ENCODE data around the gene FXYD1.

DNA sequence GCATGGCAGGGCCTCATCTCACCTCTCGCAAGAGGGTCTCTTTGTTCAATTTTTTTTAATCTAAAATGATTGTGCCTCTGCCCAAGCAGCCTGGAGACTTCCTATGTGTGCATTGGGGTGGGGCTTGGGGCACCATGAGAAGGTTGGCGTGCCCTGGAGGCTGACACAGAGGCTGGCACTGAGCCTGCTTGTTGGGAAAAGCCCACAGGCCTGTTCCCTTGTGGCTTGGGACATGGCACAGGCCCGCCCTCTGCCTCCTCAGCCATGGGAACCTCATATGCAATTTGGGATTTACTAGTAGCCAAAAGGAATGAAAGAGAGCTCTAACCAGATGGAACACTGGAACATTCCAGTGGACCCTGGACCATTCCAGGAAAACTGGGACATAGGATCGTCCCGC is 15.1 kb upstream of the FXYD1 start:
- no peak for TF ChIP-seq POLR2AphosphoS5 (IDR thresholded peaks at IDR 0.05; ENCODE audit: low read depth, low read length)
- TF ChIP-seq POLR2A (IDR thresholded peaks at IDR 0.05; ENCODE audit: low read depth, low read length): no peak
- TF ChIP-seq TAF1 (IDR thresholded peaks at IDR 0.05; ENCODE audit: low read depth, low read length): no peak

Measured in GM12891 (cell line).